NCI-H2196 treated with DMSO at 0.1 percent for 48 hours (cell line): ENCODE measurements around the gene DENND1A.

ENCODE experiments used
- DNase-seq: peaks from one replicate; lab custom pipeline; 2025; ENCODE audit not compliant: unreplicated experiment; lab: John Stamatoyannopoulos, UW

The DENND1A gene

GRCh38 chr9:123867034-123867433, 62.9 kb downstream of the DENND1A start:
- no peak for DNase-seq

- DNase-seq = no peak
Measured at GRCh38 chr9:123866497-123866896, 63.4 kb downstream of the DENND1A start.

- DNase-seq = no peak
Measured at GRCh38 chr9:123865226-123866000, 64.5 kb downstream of the DENND1A start.

GRCh38 chr9:123864251-123864650, 65.7 kb downstream of the DENND1A start:
- no peak for DNase-seq

GRCh38 chr9:123863164-123863855, 66.6 kb downstream of the DENND1A start:
- no peak for DNase-seq

GRCh38 chr9:123861756-123862120, 68.2 kb downstream of the DENND1A start:
- DNase-seq = no peak

GRCh38 chr9:123861086-123861755, 68.7 kb downstream of the DENND1A start:
- DNase-seq = no peak

- no peak for DNase-seq
Measured at GRCh38 chr9:123860603-123861002, 69.3 kb downstream of the DENND1A start.

GRCh38 chr9:123852403-123852802, 77.5 kb downstream of the DENND1A start:
- no peak for DNase-seq

GRCh38 chr9:123851851-123852250, 78.1 kb downstream of the DENND1A start:
- DNase-seq = no peak

- DNase-seq = no peak
Measured at GRCh38 chr9:123848447-123849085, 81.4 kb downstream of the DENND1A start.

- no peak for DNase-seq
Measured at GRCh38 chr9:123846966-123847365, 83.0 kb downstream of the DENND1A start.

- DNase-seq = no peak
Measured at GRCh38 chr9:123843703-123844102, 86.2 kb downstream of the DENND1A start.

GRCh38 chr9:123835821-123836220, 94.1 kb downstream of the DENND1A start:
- DNase-seq = no peak

GRCh38 chr9:123834889-123835562, 94.9 kb downstream of the DENND1A start:
- DNase-seq = no peak

- no peak for DNase-seq
Measured at GRCh38 chr9:123834218-123834888, 95.6 kb downstream of the DENND1A start.

GRCh38 chr9:123832858-123833650, 96.9 kb downstream of the DENND1A start:
- DNase-seq = no peak

GRCh38 chr9:123832176-123832575, 97.8 kb downstream of the DENND1A start:
- no peak for DNase-seq

- no peak for DNase-seq
Measured at GRCh38 chr9:123828449-123828848, 101.5 kb downstream of the DENND1A start.
